Fibroblast of pulmonary artery (primary cell): ENCODE measurements around the gene RACK1.

Experiments
- DNase-seq: peaks from one replicate; pipeline ENCODE4 v3.0.0-alpha.2; 2010; ENCODE audit warnings: low read depth
- H3K4me3 ChIP-seq: replicated peaks from 2 replicates; pipeline ENCODE4 v1.5.1; 2011; ENCODE audit warnings: low read depth, mild to moderate bottlenecking, control low read depth, low read length, moderate library complexity
- TF ChIP-seq, protein P1 (sequence below): IDR thresholded peaks from 2 replicates; pipeline ENCODE4 v1.5.1; 2011; ENCODE audit warnings: mild to moderate bottlenecking, control low read depth, low read length, inconsistent platforms; ENCODE audit errors: missing control alignments

RACK1 gene

DNA sequence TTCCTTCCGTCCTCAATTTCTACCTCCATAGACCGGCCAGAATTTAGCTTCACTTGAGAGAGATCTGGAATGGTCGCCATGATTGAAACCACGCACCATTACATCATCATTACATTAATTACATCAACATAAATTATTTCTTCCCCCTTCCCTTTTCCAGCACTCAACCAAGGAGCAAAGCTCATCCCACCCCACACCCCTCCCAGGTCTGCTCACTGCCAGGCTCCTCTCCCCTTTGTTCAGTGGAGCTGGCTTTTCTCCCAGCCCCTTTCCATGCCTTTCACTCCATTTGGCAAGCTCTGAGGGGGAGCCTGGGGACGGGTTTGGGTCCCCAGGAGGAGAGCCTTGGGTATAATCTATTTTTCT is 8.4 kb downstream of the RACK1 start:
- no peak overlapping the region for H3K4me3 ChIP-seq
- no peak for DNase-seq
- TF ChIP-seq, protein P1, sequence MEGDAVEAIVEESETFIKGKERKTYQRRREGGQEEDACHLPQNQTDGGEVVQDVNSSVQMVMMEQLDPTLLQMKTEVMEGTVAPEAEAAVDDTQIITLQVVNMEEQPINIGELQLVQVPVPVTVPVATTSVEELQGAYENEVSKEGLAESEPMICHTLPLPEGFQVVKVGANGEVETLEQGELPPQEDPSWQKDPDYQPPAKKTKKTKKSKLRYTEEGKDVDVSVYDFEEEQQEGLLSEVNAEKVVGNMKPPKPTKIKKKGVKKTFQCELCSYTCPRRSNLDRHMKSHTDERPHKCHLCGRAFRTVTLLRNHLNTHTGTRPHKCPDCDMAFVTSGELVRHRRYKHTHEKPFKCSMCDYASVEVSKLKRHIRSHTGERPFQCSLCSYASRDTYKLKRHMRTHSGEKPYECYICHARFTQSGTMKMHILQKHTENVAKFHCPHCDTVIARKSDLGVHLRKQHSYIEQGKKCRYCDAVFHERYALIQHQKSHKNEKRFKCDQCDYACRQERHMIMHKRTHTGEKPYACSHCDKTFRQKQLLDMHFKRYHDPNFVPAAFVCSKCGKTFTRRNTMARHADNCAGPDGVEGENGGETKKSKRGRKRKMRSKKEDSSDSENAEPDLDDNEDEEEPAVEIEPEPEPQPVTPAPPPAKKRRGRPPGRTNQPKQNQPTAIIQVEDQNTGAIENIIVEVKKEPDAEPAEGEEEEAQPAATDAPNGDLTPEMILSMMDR, result no peak

DNA sequence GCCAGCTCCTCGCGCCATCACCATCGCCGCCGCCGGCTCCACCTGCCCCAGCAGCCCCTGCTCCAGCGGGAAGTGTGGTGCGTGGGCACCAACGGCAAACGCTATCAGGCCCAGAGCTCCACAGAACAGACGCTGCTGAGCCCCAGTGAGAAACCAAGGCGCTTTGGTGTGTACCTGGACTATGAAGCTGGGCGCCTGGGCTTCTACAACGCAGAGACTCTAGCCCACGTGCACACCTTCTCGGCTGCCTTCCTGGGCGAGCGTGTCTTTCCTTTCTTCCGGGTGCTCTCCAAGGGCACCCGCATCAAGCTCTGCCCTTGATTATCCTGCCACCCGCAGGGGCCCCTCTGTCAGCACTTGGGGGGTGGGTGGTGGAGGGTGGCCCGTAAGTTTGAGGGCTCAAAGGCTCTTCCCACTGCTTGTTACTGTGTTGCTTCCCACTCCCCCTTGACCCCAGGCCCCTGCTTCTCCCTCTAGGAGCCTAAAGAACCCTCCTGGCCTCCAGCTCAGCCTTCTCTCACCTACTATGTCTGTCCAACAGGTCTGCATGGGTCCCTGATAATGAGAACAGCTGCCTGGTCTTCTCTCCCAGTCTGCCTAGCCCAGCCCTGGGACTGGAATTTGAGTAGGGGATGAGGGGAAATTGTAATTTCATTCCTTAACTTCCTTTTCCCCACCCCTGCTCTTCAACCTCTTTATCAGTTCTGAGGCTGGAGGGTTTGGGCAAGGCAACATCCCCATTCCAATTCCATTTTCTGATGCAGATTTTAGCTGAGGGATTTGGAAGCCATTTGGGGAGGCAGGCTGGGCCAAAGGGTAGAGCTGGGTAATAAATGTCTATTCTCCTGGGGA is 9.0 kb downstream of the RACK1 start:
- DNase-seq, result no peak
- H3K4me3 ChIP-seq, result no peak overlapping the region
- TF ChIP-seq, protein P1, result no peak

DNA sequence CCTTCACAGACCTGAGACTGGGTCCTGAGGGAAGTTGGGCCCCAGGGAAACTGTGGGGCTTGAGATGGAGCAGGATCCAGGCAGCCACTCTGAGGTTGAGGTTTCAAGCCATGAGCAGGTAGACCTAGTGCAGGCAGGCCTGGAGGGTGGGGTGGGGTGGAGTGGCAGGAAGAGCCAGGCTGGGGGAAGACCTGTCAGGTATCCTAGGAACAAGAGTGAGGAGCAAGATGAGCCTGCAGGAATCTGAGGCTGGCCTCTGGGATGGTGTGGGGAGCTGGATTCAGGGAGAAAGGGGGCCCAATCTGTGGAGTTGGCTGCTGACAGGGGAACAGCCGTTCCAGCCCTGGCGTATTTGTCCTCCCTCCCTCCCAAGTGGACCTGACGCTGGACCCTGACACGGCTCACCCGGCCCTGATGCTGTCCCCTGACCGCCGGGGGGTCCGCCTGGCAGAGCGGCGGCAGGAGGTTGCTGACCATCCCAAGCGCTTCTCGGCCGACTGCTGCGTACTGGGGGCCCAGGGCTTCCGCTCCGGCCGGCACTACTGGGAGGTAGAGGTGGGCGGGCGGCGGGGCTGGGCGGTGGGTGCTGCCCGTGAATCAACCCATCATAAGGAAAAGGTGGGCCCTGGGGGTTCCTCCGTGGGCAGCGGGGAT is 9.8 kb downstream of the RACK1 start:
- TF ChIP-seq, protein P1, result no peak
- no peak overlapping the region for H3K4me3 ChIP-seq
- DNase-seq, result no peak

DNA sequence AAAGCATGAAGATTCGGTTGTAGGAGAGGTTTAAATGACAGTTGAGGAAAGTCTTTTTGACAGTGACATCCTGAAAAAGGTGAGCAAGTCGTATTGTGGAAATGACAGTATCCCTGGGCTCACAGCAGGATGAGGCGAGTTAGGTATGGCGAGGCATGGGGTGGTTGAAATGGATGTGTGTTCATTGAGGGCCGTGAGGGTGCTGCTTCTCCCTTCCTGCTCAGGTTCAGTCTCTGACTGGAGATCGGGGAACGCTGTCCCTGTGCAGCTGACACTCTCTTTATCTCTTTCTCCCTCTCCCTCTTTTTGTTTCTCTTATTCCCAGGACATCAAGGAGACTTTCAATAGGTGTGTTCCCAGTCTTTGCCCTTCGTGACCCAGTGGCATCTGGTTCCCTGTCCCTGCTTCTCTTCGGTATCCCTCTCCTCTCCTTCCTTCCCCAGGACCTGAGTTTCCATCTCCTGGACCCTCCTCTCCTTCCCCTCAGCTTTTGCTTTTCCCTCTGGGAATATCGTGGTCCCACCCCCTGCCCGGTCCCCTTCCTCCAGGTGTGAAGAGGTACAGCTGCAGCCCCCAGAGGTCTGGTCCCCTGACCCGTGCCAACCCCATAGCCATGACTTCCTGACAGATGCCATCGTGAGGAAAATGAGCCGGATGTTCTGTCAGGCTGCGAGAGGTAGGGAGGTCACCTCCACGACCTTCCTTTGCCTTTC is 10.5 kb downstream of the RACK1 start:
- no peak for DNase-seq
- TF ChIP-seq, protein P1, result no peak
- H3K4me3 ChIP-seq, result no peak overlapping the region

DNA sequence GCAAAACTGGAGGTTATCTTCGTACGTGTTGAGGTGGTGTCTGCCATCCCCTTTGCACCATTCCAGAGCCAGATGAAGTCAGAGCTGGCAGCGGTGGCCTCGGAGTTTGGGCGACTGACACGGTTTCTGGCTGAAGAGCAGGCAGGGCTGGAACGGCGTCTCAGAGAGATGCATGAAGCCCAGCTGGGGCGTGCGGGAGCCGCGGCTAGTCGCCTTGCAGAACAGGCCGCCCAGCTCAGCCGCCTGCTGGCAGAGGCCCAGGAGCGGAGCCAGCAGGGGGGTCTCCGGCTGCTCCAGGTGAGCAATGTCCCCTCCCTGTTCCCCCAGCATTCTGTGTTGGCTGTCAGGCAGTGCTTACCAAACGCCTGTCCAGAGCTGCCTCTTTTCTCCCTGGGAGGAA is 11.1 kb downstream of the RACK1 start:
- no peak overlapping the region for H3K4me3 ChIP-seq
- TF ChIP-seq, protein P1, result no peak
- no peak for DNase-seq

DNA sequence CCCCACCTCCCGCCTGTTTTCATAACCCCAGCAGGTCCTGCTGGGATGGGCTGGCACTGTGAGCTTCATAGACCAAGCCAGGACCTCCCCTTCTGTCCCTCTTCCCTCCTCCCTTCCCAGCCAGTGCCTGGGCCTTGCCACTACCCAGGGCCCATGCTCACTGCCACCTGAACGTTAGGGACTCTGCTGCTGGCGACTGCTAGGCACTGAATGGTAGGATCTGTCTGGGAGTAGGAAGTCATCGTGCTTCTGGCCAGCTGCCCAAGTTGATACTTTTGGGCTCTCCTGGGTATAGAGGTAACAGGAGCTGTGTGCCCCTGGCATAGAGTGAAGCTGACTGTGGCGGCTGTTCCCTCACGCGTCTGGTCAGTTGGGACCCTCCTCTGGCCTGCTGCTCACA is 12.3 kb downstream of the RACK1 start:
- H3K4me3 ChIP-seq, result no peak overlapping the region
- no peak for DNase-seq
- TF ChIP-seq, protein P1, result no peak
